Suprapubic skin (tissue), 4 donors: ENCODE measurements around the gene PAM16.
"Not testable (repeated sequence)": the region's sequence is repeated elsewhere in the genome, so short reads cannot be mapped to it uniquely, and the experiment has no call there.

Experiments
- CTCF ChIP-seq, 2 donors: fragments of 200-600 bp in 1 of 2; fragments of 450-650 bp in 1 of 2; sonication (generic) in 1 of 2; IDR thresholded peaks; one replicate each; pipeline ENCODE4 v1.5.1; 2016 to 2019; ENCODE audit warnings: antibody characterized with exemption in 2 of 2, mild to moderate bottlenecking in 1 of 2, moderate library complexity in 1 of 2
- EP300 ChIP-seq: sonication (generic); formaldehyde crosslinking; IDR thresholded peaks from one replicate; pipeline ENCODE4 v1.6.1; 2017; ENCODE audit warnings: antibody characterized with exemption
- POLR2A ChIP-seq, 2 donors: fragments of 450-650 bp; IDR thresholded peaks; one replicate each; pipeline ENCODE4 v1.6.1; 2017; ENCODE audit warnings: antibody characterized with exemption in 2 of 2, mild to moderate bottlenecking in 2 of 2, moderate library complexity in 2 of 2
- POLR2AphosphoS5 ChIP-seq, 3 donors: sonication (generic); formaldehyde crosslinking; IDR thresholded peaks; one replicate each; pipeline ENCODE4 v1.6.1; 2017; ENCODE audit warnings: antibody characterized with exemption in 3 of 3

- TF ChIP-seq CTCF (IDR thresholded peaks at IDR 0.05); EP300; POLR2AphosphoS5 (IDR thresholded peaks at IDR 0.05); POLR2A (IDR thresholded peaks at IDR 0.05): not testable (repeated sequence)
Measured at GRCh38 chr16:4344300-4344982, 6.7 kb downstream of the PAM16 start.
